H9 (cell line): Measurements from ENCODE around the gene FADS2. TPM values are rescaled to one million over a fixed set of nuclear protein-coding genes. Genes with fewer than 3 reads are reported as not detected.

Experiments
- DNase-seq: peaks from one replicate; pipeline ENCODE4 v3.0.0-alpha.2; 2017
- H2AFZ ChIP-seq: one replicate; pipeline ENCODE4 v1.6.1; 2013; ENCODE audit warnings: mild to moderate bottlenecking, low read length, control low read depth, moderate library complexity
- H2AK5ac ChIP-seq: 2 replicates; pipeline ENCODE4 v1.6.1; 2013; ENCODE audit warnings: low read length, control low read depth, mixed read lengths; ENCODE audit not compliant: insufficient read length
- H2BK120ac ChIP-seq: one replicate; pipeline ENCODE4 v1.6.1; 2013; ENCODE audit warnings: low read depth, mild to moderate bottlenecking, low read length, control low read depth, inconsistent platforms; ENCODE audit not compliant: poor library complexity, severe bottlenecking
- H2BK12ac ChIP-seq: 2 replicates; pipeline ENCODE4 v1.6.1; 2013; ENCODE audit warnings: low read length, control low read depth, mixed read lengths, low read depth; ENCODE audit not compliant: insufficient read length
- H2BK15ac ChIP-seq: 2 replicates; pipeline ENCODE4 v1.6.1; 2013; ENCODE audit warnings: low read depth, low read length, control low read depth
- H2BK20ac ChIP-seq: one replicate; pipeline ENCODE4 v1.6.1; 2013; ENCODE audit warnings: low read depth, mild to moderate bottlenecking, low read length, control low read depth, inconsistent platforms; ENCODE audit not compliant: poor library complexity, severe bottlenecking
- H2BK5ac ChIP-seq: 2 replicates; pipeline ENCODE4 v1.6.1; 2013; ENCODE audit warnings: low read length, control low read depth, mixed read lengths; ENCODE audit not compliant: insufficient read length
- H3K14ac ChIP-seq: 2 replicates; pipeline ENCODE4 v1.6.1; 2013; ENCODE audit warnings: low read length, control low read depth; ENCODE audit not compliant: insufficient read depth
- H3K18ac ChIP-seq: 2 replicates; pipeline ENCODE4 v1.6.1; 2013; ENCODE audit warnings: low read depth, mild to moderate bottlenecking, mixed read lengths, low read length, control low read depth; ENCODE audit not compliant: insufficient read length
- H3K23ac ChIP-seq: 2 replicates; pipeline ENCODE4 v1.6.1; 2013; ENCODE audit warnings: low read length, control low read depth, mixed read lengths, low read depth; ENCODE audit not compliant: insufficient read length
- H3K23me2 ChIP-seq: 2 replicates; pipeline ENCODE4 v1.6.1; 2013; ENCODE audit warnings: low read depth, mild to moderate bottlenecking, mixed read lengths, low read length, control low read depth; ENCODE audit not compliant: insufficient read length, poor library complexity, severe bottlenecking
- H3K27ac ChIP-seq: 2 replicates; pipeline ENCODE4 v1.5.1; 2013; ENCODE audit warnings: low read length, control low read depth, mixed read lengths, low read depth; ENCODE audit not compliant: insufficient read length
- H3K27me3 ChIP-seq: 2 replicates; pipeline ENCODE4 v1.6.1; 2013; ENCODE audit warnings: low read length, control low read depth, inconsistent platforms; ENCODE audit not compliant: insufficient read depth
- H3K4ac ChIP-seq: 2 replicates; pipeline ENCODE4 v1.6.1; 2013; ENCODE audit warnings: low read depth, mild to moderate bottlenecking, control low read depth, inconsistent platforms, low read length, moderate library complexity
- H3K4me1 ChIP-seq: 2 replicates; pipeline ENCODE4 v1.6.1; 2013; ENCODE audit warnings: low read length, control low read depth, inconsistent platforms; ENCODE audit not compliant: insufficient read depth
- H3K4me2 ChIP-seq: 2 replicates; pipeline ENCODE4 v1.6.1; 2013; ENCODE audit warnings: low read length, control low read depth, mixed read lengths; ENCODE audit not compliant: insufficient read length, insufficient read depth
- H3K56ac ChIP-seq: 2 replicates; pipeline ENCODE4 v1.6.1; 2013; ENCODE audit warnings: low read depth, mild to moderate bottlenecking, mixed read lengths, low read length, control low read depth; ENCODE audit not compliant: insufficient read length
- H3K79me1 ChIP-seq: 2 replicates; pipeline ENCODE4 v1.6.1; 2013; ENCODE audit warnings: low read depth, mild to moderate bottlenecking, moderate library complexity, low read length, control low read depth, inconsistent platforms; ENCODE audit not compliant: insufficient read depth, poor library complexity, severe bottlenecking
- H3K79me2 ChIP-seq: 2 replicates; pipeline ENCODE4 v1.6.1; 2013; ENCODE audit warnings: low read length, control low read depth, inconsistent platforms; ENCODE audit not compliant: insufficient read depth
- H3K9ac ChIP-seq: 2 replicates; pipeline ENCODE4 v1.6.1; 2013; ENCODE audit warnings: low read length, control low read depth, mixed read lengths; ENCODE audit not compliant: insufficient read length; ENCODE audit errors: extremely low read depth
- H3K9me3 ChIP-seq: one replicate; pipeline ENCODE4 v1.6.1; 2013; ENCODE audit warnings: low read depth, low read length, inconsistent platforms; ENCODE audit not compliant: control insufficient read depth
- H3T11ph ChIP-seq: one replicate; pipeline ENCODE4 v1.6.1; 2013; ENCODE audit warnings: mild to moderate bottlenecking, low read length, control low read depth, inconsistent platforms
- H4K20me1 ChIP-seq: one replicate; pipeline ENCODE4 v1.6.1; 2013; ENCODE audit not compliant: control insufficient read depth, insufficient read length, insufficient read depth
- H4K5ac ChIP-seq: 2 replicates; pipeline ENCODE4 v1.6.1; 2013; ENCODE audit warnings: low read depth, mild to moderate bottlenecking, mixed read lengths, low read length, control low read depth; ENCODE audit not compliant: insufficient read length
- H4K8ac ChIP-seq: replicated peaks from 2 replicates; pipeline ENCODE4 v1.6.1; 2013; ENCODE audit warnings: low read length, control low read depth, mixed read lengths, low read depth; ENCODE audit not compliant: insufficient read length
- H4K91ac ChIP-seq: 2 replicates; pipeline ENCODE4 v1.6.1; 2013; ENCODE audit warnings: low read depth, mild to moderate bottlenecking, moderate library complexity, mixed read lengths, low read length, control low read depth; ENCODE audit not compliant: insufficient read length
- H3K27ac Mint-ChIP-seq, 3 experiments: 2 replicates in 2 of 3; 3 replicates in 1 of 3; pipeline ENCODE4 v1.8.0; 2020 to 2021; ENCODE audit warnings: mixed read lengths in 3 of 3, mild to moderate bottlenecking in 1 of 3, moderate library complexity in 1 of 3
- H3K27me3 Mint-ChIP-seq: 2 replicates; pipeline ENCODE4 v1.8.0; 2021; ENCODE audit warnings: low read depth, mild to moderate bottlenecking, moderate library complexity, mixed read lengths
- H3K36me3 Mint-ChIP-seq, 3 experiments: 2 replicates in 2 of 3; 3 replicates in 1 of 3; pipeline ENCODE4 v1.8.0; 2020 to 2021; ENCODE audit warnings: low read depth in 3 of 3, mixed read lengths in 3 of 3; ENCODE audit not compliant: insufficient read depth in 1 of 3
- H3K4me1 Mint-ChIP-seq, 2 experiments: 2 replicates each; pipeline ENCODE4 v1.8.0; 2020; ENCODE audit warnings: mixed read lengths in 2 of 2
- H3K4me3 Mint-ChIP-seq, 2 experiments: 2 replicates in 1 of 2; 3 replicates in 1 of 2; pipeline ENCODE4 v1.8.0; 2020 to 2021; ENCODE audit warnings: mild to moderate bottlenecking in 2 of 2, mixed read lengths in 2 of 2, moderate library complexity in 1 of 2
- H3K9me3 Mint-ChIP-seq, 2 experiments: 2 replicates in 1 of 2; 3 replicates in 1 of 2; pipeline ENCODE4 v1.8.0; 2020; ENCODE audit warnings: mild to moderate bottlenecking in 2 of 2, mixed read lengths in 2 of 2, moderate library complexity in 1 of 2
- WGBS: extraction: QIAGEN DNeasy Blood & Tissue Kit; methylation state at CpG from one replicate; pipeline ENCODE4 v1.1.7; 2013; ENCODE audit warnings: missing lambda C conversion rate, low lambda C conversion rate, mixed read lengths; ENCODE audit not compliant: insufficient read length; ENCODE audit errors: extremely low coverage; 5-methylcytosine and 5-hydroxymethylcytosine counted together
- total RNA-seq: library from RNA; stranded (reverse); gene quantifications from 2 replicates; pipeline ENCODE4 v1.2.1, GENCODE V29; 2021
- TF ChIP-seq, protein P1 (sequence below): fragments of 200-600 bp; sonication (generic); conservative IDR thresholded peaks from 3 replicates; pipeline ENCODE4 v1.8.0; 2021; ENCODE audit warnings: antibody characterized with exemption, mild to moderate bottlenecking

The FADS2 gene
- total RNA-seq, 1 experiment from 2014 or later, result 322 TPM

GRCh38 chr11:61907282-61907681 lies 79.2 kb downstream of the FADS2 start:
- no peaks in the 10 kb centered on the region for H3K23me2 ChIP-seq
- peak overlapping the region in 2 of 3 experiments; percentile 46 to 67; a peak in 4 of 7 replicates for H3K27ac Mint-ChIP-seq
- no peak overlapping the region for H3K14ac ChIP-seq
- no peak overlapping the region for H3K4me2 ChIP-seq
- no peaks in the 10 kb centered on the region for H3K79me2 ChIP-seq
- no peak overlapping the region for H2BK12ac ChIP-seq
- no peak overlapping the region for H2AFZ ChIP-seq
- H2BK20ac ChIP-seq, result no peak overlapping the region
- H3K9me3 Mint-ChIP-seq, result no peaks in the 10 kb centered on the region
- H3K27me3 Mint-ChIP-seq, result peaks cover 7% of the 10 kb centered on the region
- H3K79me1 ChIP-seq, result no peaks in the 10 kb centered on the region
- no peaks in the 10 kb centered on the region; the same call in 1 of the 2 replicates for H3K4me1 ChIP-seq
- H3K27me3 ChIP-seq, result no peaks in the 10 kb centered on the region
- H2BK120ac ChIP-seq, result no peak overlapping the region
- H4K5ac ChIP-seq, result no peak overlapping the region
- no peaks in the 10 kb centered on the region for H3K9me3 ChIP-seq
- no peak overlapping the region for H3K9ac ChIP-seq
- WGBS, result no CpG with 5 or more reads among the region's 19 CpGs
- peaks cover 9 to 38% of the 10 kb centered on the region in 2 experiments for H3K4me1 Mint-ChIP-seq
- H2AK5ac ChIP-seq, result no peak overlapping the region
- H3T11ph ChIP-seq, result no peak overlapping the region
- H4K8ac ChIP-seq, result no peak overlapping the region
- H2BK15ac ChIP-seq, result no peak overlapping the region
- no peak for DNase-seq
- no peaks in the 10 kb centered on the region for H4K20me1 ChIP-seq
- H3K18ac ChIP-seq, result no peak overlapping the region
- H3K4me3 Mint-ChIP-seq, result peak overlapping the region in 1 of 2 experiments; percentile 42; a peak in 1 of 5 replicates
- no peaks in the 10 kb centered on the region for H3K36me3 Mint-ChIP-seq
- no peak overlapping the region for H3K27ac ChIP-seq
- H3K23ac ChIP-seq, result no peak overlapping the region
- no peak overlapping the region for H3K4ac ChIP-seq
- TF ChIP-seq, protein P1, sequence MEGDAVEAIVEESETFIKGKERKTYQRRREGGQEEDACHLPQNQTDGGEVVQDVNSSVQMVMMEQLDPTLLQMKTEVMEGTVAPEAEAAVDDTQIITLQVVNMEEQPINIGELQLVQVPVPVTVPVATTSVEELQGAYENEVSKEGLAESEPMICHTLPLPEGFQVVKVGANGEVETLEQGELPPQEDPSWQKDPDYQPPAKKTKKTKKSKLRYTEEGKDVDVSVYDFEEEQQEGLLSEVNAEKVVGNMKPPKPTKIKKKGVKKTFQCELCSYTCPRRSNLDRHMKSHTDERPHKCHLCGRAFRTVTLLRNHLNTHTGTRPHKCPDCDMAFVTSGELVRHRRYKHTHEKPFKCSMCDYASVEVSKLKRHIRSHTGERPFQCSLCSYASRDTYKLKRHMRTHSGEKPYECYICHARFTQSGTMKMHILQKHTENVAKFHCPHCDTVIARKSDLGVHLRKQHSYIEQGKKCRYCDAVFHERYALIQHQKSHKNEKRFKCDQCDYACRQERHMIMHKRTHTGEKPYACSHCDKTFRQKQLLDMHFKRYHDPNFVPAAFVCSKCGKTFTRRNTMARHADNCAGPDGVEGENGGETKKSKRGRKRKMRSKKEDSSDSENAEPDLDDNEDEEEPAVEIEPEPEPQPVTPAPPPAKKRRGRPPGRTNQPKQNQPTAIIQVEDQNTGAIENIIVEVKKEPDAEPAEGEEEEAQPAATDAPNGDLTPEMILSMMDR, result no peak
- H2BK5ac ChIP-seq, result no peak overlapping the region
- H4K91ac ChIP-seq, result no peak overlapping the region
- H3K56ac ChIP-seq, result no peak overlapping the region
